DND-41 (cell line): ENCODE results near the gene CSHL1.

ENCODE experiments used
- ATAC-seq: fragments of 200-7000 bp; cut with Tn5 transposase; 3 replicates; pipeline ENCODE4 v1.9.1; 2021; ENCODE audit warnings: low read depth; ENCODE audit not compliant: insufficient read depth
- DNase-seq: peaks from one replicate; pipeline ENCODE4 v3.0.0-alpha.2; 2020
- H2AFZ ChIP-seq: 2 replicates; pipeline ENCODE4 v1.6.0; 2012; ENCODE audit warnings: low read depth, low read length
- H3K27ac ChIP-seq: 2 replicates; pipeline ENCODE4 v1.5.1; 2012; ENCODE audit warnings: low read length, inconsistent platforms
- H3K27me3 ChIP-seq: fragments of 200-600 bp; sonication (generic); 2 replicates; pipeline ENCODE4 v1.6.0; 2012; ENCODE audit warnings: low read length, mild to moderate bottlenecking, inconsistent platforms; ENCODE audit not compliant: insufficient read depth, poor library complexity
- H3K36me3 ChIP-seq: 2 replicates; pipeline ENCODE4 v1.5.1; 2012; ENCODE audit warnings: low read length, inconsistent platforms; ENCODE audit not compliant: insufficient read depth
- H3K4me1 ChIP-seq: 2 replicates; pipeline ENCODE4 v1.5.1; 2012; ENCODE audit warnings: mild to moderate bottlenecking, low read length; ENCODE audit not compliant: insufficient read depth
- H3K4me2 ChIP-seq: 2 replicates; pipeline ENCODE4 v1.6.0; 2012; ENCODE audit warnings: mild to moderate bottlenecking, moderate library complexity, low read length, inconsistent platforms; ENCODE audit not compliant: insufficient read depth
- H3K4me3 ChIP-seq, 2 experiments: fragments of 200-600 bp in 1 of 2; shearing (Covaris generic) in 1 of 2; 2 replicates each; pipeline ENCODE4 v1.5.1; 2012 to 2016; ENCODE audit warnings: inconsistent platforms in 2 of 2, low read length in 2 of 2, mild to moderate bottlenecking in 2 of 2, low read depth in 1 of 2, moderate library complexity in 1 of 2
- H3K79me2 ChIP-seq: 2 replicates; pipeline ENCODE4 v1.6.0; 2012; ENCODE audit warnings: low read length, inconsistent platforms; ENCODE audit not compliant: insufficient read depth
- H3K9ac ChIP-seq: 2 replicates; pipeline ENCODE4 v1.6.0; 2012; ENCODE audit warnings: low read depth, mild to moderate bottlenecking, inconsistent platforms, low read length, moderate library complexity
- H3K9me3 ChIP-seq: 2 replicates; pipeline ENCODE4 v1.5.1; 2012; ENCODE audit warnings: low read length, moderate library complexity, mild to moderate bottlenecking, inconsistent platforms; ENCODE audit not compliant: insufficient read depth, severe bottlenecking
- H4K20me1 ChIP-seq: 2 replicates; pipeline ENCODE4 v1.6.0; 2012; ENCODE audit warnings: low read length; ENCODE audit not compliant: insufficient read depth
- CTCF ChIP-seq: IDR thresholded peaks from 2 replicates; pipeline ENCODE4 v1.5.1; 2012; ENCODE audit warnings: borderline replicate concordance, low read length, moderate library complexity, mild to moderate bottlenecking; ENCODE audit not compliant: poor library complexity, severe bottlenecking; ENCODE audit errors: extremely low read depth
- EZH2 ChIP-seq: IDR thresholded peaks from 3 replicates; pipeline ENCODE4 v1.6.1; 2012; ENCODE audit warnings: borderline replicate concordance, low read depth, mild to moderate bottlenecking, moderate library complexity, low read length, inconsistent platforms; ENCODE audit not compliant: severe bottlenecking

The CSHL1 gene

GRCh38 chr17:63948521-63948920 lies 37.5 kb upstream of the CSHL1 start:
- ATAC-seq = no peak
- Histone ChIP-seq H4K20me1 (no peaks in the 10 kb centered on the region), H3K4me1 (peaks cover 4% of the 10 kb centered on the region; the same call in 1 of the 2 replicates), H3K4me3 (no peak overlapping the region), H3K79me2 (no peaks in the 10 kb centered on the region), H3K9me3 (no peaks in the 10 kb centered on the region), H3K36me3 (no peaks in the 10 kb centered on the region), H3K4me2 (no peak overlapping the region), H3K27ac (no peak overlapping the region), H3K9ac (no peak overlapping the region), H2AFZ (no peak overlapping the region), H3K27me3 (no peaks in the 10 kb centered on the region)
- DNase-seq = no peak
- no peak for TF ChIP-seq EZH2
- TF ChIP-seq CTCF = no peak

DNA sequence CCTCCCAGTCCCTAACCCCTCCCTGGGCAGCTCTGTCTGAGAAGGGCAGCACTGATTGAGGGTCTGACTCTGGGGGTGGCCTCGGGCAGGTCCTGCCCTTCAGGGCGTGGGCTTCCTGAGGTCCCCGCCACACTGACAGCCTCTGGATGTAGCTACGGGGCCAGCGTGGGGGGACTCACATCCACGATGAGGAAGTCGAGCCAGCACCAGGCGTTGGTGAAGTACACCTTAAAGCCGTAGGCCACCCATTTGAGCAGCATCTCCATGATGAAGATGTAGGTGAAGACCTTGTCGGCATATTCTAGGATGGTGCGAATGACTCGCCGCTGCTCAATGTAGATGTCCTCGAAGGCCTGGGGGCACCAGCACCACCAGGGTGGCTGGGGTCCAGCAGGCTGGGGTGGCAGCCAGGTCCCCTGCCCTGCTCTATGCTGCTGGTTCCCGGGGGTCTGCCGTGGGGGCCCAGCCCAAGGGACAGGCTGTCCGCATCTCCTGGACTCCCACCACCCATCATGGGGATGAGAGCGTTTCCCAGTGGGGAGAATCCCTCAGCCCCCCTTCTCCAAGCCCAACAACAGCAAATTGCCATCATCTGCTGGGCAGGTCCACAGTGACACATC lies 36.8 kb upstream of the CSHL1 start:
- H3K27ac ChIP-seq = no peak overlapping the region
- H3K9me3 ChIP-seq = no peaks in the 10 kb centered on the region
- H3K9ac ChIP-seq = no peak overlapping the region
- peaks cover 4% of the 10 kb centered on the region; the same call in 1 of the 2 replicates for H3K4me1 ChIP-seq
- no peak for ATAC-seq
- no peak overlapping the region for H3K4me3 ChIP-seq
- no peak overlapping the region for H2AFZ ChIP-seq
- no peak for TF ChIP-seq CTCF
- TF ChIP-seq EZH2 = no peak
- H4K20me1 ChIP-seq = no peaks in the 10 kb centered on the region
- no peaks in the 10 kb centered on the region for H3K27me3 ChIP-seq
- no peak overlapping the region for H3K4me2 ChIP-seq
- DNase-seq = no peak
- no peaks in the 10 kb centered on the region for H3K36me3 ChIP-seq
- H3K79me2 ChIP-seq = no peaks in the 10 kb centered on the region

GRCh38 chr17:63946440-63947363 lies 35.6 kb upstream of the CSHL1 start:
- Histone ChIP-seq H3K4me1 (peaks cover 4% of the 10 kb centered on the region; the same call in 1 of the 2 replicates), H3K9ac (no peak overlapping the region), H3K36me3 (no peaks in the 10 kb centered on the region), H3K27ac (no peak overlapping the region), H3K9me3 (no peaks in the 10 kb centered on the region), H3K4me2 (no peak overlapping the region), H2AFZ (peak overlapping the region; percentile 50; the same call in 1 of the 2 replicates), H3K4me3 (no peak overlapping the region), H3K27me3 (no peaks in the 10 kb centered on the region), H4K20me1 (no peaks in the 10 kb centered on the region), H3K79me2 (no peaks in the 10 kb centered on the region)
- ATAC-seq = peak; percentile 94
- peak; percentile 59 for DNase-seq
- TF ChIP-seq EZH2 (no peak), CTCF (peak; percentile 79)
